ENCODE measurements around the gene CDK2. TPM values are rescaled to one million over a fixed set of nuclear protein-coding genes. Genes with fewer than 3 reads are reported as not detected.

The CDK2 gene
- total RNA-seq, 4 donors from 2014 or later, result 13.9 to 17.2 (median 15.8) TPM

GRCh38 chr12:56013482-56013881 is 46.9 kb downstream of the CDK2 start:
- intact Hi-C loops (cut with DNase I), result no loop called here
- DNase-seq, result peak; percentile 83
- TF ChIP-seq POLR2A (IDR thresholded peaks at IDR 0.05), result peak in 1 of 2 donors; percentile 43
- TF ChIP-seq CTCF (IDR thresholded peaks at IDR 0.05), result no peak
- Histone ChIP-seq H3K4me3 (replicated peaks in 1 of 3) (no peak overlapping the region), H3K27ac (peak overlapping the region; percentile 87 to 88 (median 88)), H3K27me3 (no peaks in the 10 kb centered on the region), H3K9me3 (no peaks in the 10 kb centered on the region), H3K4me1 (peaks cover 23 to 24% of the 10 kb centered on the region in 2 donors), H3K36me3 (no peaks in the 10 kb centered on the region)
- 42 to 57% methylated on average over 5 of the region's 5 CpGs for WGBS, 2 donors

GRCh38 chr12:56014205-56014604 is 47.6 kb downstream of the CDK2 start:
- intact Hi-C loops (cut with DNase I), result no loop called here
- no peaks in the 10 kb centered on the region for H3K27me3 ChIP-seq
- H3K4me3 ChIP-seq (replicated peaks in 1 of 3), result no peak overlapping the region
- WGBS, 2 donors, result 16 to 19% methylated on average over 2 of the region's 2 CpGs
- H3K4me1 ChIP-seq, result peaks cover 23 to 24% of the 10 kb centered on the region in 2 donors
- peak; percentile 73 to 77 for DNase-seq
- H3K9me3 ChIP-seq, result no peaks in the 10 kb centered on the region
- TF ChIP-seq POLR2A (IDR thresholded peaks at IDR 0.05) (peak in 1 of 2 donors; percentile 22), CTCF (IDR thresholded peaks at IDR 0.05) (no peak)
- peak overlapping the region; percentile 87 to 88 (median 88) for H3K27ac ChIP-seq
- no peaks in the 10 kb centered on the region for H3K36me3 ChIP-seq

GRCh38 chr12:56017181-56017580 is 50.6 kb downstream of the CDK2 start:
- Histone ChIP-seq H3K36me3 (no peaks in the 10 kb centered on the region), H3K4me1 (peaks cover 24 to 42% of the 10 kb centered on the region in 2 donors), H3K27me3 (no peaks in the 10 kb centered on the region), H3K27ac (no peak overlapping the region), H3K4me3 (replicated peaks in 1 of 3) (no peak overlapping the region), H3K9me3 (no peaks in the 10 kb centered on the region)
- TF ChIP-seq CTCF (IDR thresholded peaks at IDR 0.05) (no peak), POLR2A (IDR thresholded peaks at IDR 0.05) (no peak)
- WGBS, 2 donors, result 91 to 93% methylated on average over 4 of the region's 4 CpGs
- DNase-seq, result no peak
- intact Hi-C loops (cut with DNase I), result no loop called here

- Histone ChIP-seq H3K4me3 (replicated peaks in 1 of 3) (no peak overlapping the region), H3K27me3 (no peaks in the 10 kb centered on the region), H3K4me1 (peaks cover 18 to 38% of the 10 kb centered on the region in 2 donors), H3K36me3 (no peaks in the 10 kb centered on the region), H3K9me3 (no peaks in the 10 kb centered on the region), H3K27ac (no peak overlapping the region)
- no peak for DNase-seq
- intact Hi-C loops (cut with DNase I), result no loop called here
- 100% methylated on average over 1 of the region's 1 CpG for WGBS, 2 donors
- no peak for TF ChIP-seq CTCF (IDR thresholded peaks at IDR 0.05)
- TF ChIP-seq POLR2A (IDR thresholded peaks at IDR 0.05), result no peak
Observed at GRCh38 chr12:56018356-56018755, 51.7 kb downstream of the CDK2 start.

GRCh38 chr12:56020423-56021184 is 54.0 kb downstream of the CDK2 start, which contains the start of gene IKZF4:
TSS of gene IKZF4 (plus strand) at chr12:56021043. CDS start at chr12:56021494, 451 bp downstream.
- TF ChIP-seq CTCF (IDR thresholded peaks at IDR 0.05) (no peak), POLR2A (IDR thresholded peaks at IDR 0.05) (no peak)
- H3K27ac ChIP-seq, result peak within 1 kb of the TSS; percentile 23 to 56 (median 48)
- no peaks in the 10 kb centered on the region for H3K27me3 ChIP-seq
- DNase-seq, result peak; percentile 60 to 69
- 16 to 26% methylated on average over 8 to 10 of the region's 10 CpGs for WGBS, 2 donors
- no peaks in the 10 kb centered on the region for H3K9me3 ChIP-seq
- H3K36me3 ChIP-seq, result no peaks in the 10 kb centered on the region
- H3K4me1 ChIP-seq, result peaks cover 0 to 20% of the 10 kb centered on the region in 2 donors
- intact Hi-C loops (cut with DNase I), result no loop called here
- H3K4me3 ChIP-seq (replicated peaks in 1 of 3), result peak within 1 kb of the TSS in 1 of 3 donors; percentile 18

Data from thyroid gland (tissue), 4 donors.